HG02981 (cell line): Measurements from ENCODE around the gene UBE2H.
"Not testable (repeated sequence)": the region's sequence is repeated elsewhere in the genome, so short reads cannot be mapped to it uniquely, and the experiment has no call there.

Source experiments
- ATAC-seq: cut with Tn5 transposase; IDR thresholded peaks from one replicate; pipeline ENCODE4 v1.9.1; 2021; ENCODE audit warnings: mild to moderate bottlenecking, moderate library complexity; ENCODE audit not compliant: unreplicated experiment

The UBE2H gene

DNA sequence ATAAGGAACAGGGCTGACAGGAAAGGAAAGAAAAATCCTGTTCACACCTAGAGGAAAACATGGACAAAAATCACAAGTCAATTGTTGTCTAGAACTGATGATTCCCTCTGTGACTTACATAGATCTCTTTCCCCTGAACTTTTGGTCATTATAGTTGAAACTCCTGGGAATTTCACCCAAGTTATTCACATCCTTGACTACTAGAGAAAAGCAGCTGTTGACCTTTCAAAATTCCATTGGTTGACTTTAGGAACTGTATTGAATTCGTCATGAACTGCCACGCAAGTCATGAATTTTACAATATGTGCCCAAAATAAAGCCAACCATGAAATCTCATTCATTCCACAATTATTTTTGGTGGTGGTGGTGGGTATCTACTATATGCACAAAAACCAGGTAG is 104.3 kb downstream of the UBE2H start:
- no peak for ATAC-seq

DNA sequence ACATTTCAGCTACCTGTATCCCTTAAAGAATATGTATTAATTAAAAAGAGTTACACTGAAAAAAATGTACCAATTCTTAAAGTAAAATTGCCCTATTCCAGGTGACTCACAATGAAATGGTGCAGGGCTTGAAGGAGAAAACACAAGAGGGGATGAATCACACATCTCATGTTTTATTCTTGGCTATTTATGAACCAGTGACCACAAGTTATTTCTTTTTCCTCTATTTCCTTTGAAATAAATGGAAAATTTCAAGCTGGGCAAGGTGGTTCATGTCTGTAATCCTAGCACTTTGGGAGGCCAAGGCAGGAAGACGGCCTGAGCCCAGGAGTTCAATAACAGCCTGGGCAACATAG is 106.8 kb downstream of the UBE2H start:
- ATAC-seq = no peak

DNA sequence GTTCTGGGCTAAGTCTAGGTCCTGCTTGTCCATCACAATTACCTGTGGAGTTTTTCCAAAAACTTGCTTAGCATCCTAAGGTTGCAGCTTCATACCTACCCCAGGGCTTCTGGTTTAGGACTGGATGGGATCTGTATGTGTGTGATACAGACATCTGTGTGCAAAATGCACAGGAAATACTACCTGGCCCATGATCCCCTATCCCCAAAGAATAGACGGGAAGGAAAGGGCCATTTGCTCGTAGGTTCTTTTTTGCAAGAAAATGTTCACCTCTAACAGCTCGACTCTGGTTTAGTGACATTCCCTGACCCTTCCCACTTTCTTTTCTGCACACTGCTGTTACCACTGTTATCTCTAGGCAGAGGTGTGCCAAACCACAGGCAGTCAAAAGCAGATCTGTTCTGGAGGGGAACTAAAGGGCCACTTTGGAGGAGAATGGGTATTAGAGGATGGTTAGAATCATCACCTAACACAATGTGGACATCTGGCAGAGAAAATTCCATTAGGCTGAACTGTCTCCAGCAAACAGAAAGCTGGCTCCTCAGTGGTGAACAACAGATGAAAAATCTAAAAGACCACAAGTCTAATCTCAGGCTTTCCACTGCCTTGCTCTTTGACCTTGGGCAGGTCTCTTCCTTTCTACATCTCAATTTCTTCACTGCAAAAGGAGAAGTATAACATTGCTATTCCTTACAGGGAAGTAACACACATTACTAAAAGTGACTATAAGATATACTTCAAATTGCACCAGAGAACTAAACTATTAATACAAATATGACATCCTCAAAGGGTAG is 107.4 kb downstream of the UBE2H start:
- ATAC-seq = no peak

DNA sequence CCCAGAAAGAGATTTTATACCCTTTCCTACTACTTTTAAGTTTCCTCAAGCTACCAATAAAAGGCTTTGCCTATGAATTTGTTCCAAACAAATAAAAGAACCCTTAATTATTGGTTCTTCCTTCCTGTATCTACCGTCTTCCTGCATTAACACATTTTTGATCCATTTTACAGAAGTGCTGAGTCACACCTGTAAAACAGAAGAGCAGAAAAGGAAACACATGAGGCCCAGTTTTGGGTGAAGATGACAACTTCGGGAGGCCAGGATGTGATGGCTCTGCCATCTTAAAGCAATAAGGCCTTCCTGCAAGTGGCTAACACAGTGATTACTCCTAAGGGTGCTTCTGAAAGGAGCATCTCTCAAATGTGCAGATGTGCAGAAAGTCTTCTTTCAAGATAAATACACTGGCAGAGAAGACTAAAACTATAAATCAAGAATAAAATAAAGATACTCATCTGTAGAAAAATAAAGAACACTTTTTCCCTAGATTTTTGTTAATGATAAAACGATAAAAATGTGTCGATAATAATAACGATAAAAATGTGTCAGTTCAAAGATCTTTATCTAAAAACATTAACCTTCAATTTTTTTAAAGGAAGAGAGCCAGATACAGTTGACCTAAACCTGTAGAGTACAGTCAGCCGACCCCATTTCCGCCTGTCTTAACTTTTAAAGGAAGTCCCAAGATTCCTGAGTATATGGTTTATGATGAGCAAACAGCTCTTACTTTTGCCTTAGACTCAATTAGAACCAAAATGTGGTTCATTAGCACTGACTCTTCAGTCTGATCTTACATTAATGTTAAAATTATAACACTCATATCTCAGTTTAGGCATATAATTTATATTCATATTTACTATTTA is 108.6 kb downstream of the UBE2H start:
- no peak for ATAC-seq

DNA sequence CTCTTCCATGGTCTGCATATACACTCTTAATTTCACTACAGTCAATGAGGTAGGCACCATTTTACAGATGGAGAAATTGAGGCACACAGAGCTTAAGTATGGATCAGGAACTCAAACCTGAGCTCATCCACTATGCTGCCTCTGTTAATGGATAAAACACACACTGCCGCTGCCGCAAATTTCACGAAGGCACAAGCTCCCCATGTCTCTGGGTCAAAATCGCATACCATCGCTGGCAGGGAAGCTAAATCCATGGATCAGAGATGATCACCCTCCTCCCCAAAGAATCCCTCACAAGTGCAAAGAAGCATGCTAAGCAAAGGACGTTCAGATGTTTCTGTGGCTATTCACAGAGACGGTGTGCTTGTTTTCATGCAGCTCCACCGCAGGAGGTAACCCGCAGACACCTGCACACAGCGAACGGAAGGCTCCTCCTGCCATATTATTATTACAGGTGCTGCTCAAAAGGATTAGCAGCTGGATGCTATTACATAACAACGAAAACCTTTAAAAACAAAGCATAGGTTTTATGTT is 109.3 kb downstream of the UBE2H start:
- ATAC-seq = no peak

DNA sequence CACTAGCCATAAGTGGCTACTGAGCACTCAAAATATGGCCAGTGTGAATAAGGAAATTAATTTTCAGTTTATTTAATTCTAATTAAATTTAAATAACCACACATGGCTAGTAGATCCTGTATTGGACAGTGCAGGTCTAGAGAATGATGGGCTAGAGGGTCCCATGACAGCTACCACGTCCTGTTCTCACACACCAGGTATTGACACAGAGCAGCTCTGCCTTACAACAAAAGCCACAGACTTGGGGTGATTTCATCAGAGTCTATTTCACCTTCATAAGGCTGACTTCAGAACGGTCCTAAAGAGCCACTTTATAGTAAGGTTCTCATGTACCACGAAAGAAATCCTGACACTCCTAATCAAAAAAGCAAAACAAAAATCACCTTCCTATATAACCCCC is 111.3 kb downstream of the UBE2H start:
- no peak for ATAC-seq

DNA sequence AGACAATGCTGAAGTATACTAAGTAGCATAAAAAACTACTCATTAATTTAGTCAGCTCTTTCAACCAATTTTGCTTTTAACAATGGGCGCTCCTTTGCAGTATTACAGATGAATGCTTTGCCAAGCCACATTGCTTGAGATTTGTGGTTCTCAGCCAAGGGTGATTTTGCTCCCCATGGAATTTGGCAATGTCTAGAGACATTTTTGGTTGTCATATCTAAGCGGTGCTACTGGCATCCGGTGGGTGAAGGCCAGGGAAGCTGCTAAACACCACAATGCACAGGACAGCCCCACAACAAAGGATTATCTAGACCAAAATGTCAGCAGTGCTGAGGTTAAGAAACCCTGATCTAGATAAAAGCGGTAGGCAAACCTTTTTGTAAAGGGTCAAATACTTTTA is 112.0 kb downstream of the UBE2H start:
- no peak for ATAC-seq

DNA sequence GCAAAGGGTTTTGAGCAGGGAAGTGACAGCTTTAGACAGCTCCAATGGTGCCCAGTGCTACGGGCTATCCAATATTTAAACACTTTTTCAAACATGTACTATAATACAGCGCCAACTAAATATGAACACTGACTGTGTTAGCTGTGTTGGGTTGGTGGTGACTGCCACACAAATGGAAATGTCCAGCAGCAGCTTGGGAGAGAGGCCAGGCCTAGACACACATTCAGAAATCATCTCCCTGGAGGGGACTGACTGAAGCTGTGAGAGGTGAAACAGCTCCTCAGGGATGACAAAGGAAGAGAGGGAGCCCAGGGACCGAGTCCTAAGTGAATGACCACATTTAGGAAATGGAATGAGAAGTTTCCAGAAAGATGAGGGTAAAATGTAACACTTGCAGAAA is 115.8 kb downstream of the UBE2H start:
- no peak for ATAC-seq

DNA sequence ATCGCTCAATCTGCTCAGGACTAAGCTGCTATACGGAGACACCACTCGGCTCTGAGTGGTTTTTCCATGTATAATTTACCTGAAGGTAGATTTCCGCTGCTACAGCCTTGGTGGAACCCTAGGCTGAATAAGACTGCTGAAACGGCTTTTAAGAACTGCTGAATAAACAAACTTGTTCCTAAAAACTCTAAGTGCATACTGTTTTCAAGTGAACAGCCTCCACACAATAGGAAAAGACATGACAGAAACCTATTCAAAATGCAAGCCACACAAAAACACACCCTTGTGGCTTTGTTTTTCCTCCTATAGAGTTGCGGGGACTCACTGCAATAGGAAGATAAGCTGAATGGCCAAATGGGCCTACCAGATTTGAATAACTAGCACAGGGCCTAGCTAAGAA is 117.2 kb downstream of the UBE2H start:
- no peak for ATAC-seq

DNA sequence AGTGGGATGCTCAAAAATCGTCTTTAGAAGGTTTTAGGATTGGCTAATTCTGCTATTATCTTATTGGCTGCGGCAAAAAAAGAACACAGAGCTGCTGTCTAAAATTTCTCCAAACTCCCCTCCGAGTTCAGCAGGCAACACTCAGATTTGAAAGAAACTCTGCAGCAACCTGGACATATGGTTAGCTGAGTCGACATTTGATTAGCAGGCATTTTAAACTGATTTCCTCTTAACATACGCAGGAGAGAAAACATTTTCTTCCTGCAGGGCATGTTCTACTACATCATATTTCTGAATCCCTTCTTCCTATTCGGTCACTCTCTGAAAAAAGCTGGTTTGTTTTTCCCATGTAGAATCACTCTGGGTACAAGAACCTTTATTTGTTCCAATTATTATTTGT is 119.4 kb downstream of the UBE2H start:
- not testable (repeated sequence) for ATAC-seq

DNA sequence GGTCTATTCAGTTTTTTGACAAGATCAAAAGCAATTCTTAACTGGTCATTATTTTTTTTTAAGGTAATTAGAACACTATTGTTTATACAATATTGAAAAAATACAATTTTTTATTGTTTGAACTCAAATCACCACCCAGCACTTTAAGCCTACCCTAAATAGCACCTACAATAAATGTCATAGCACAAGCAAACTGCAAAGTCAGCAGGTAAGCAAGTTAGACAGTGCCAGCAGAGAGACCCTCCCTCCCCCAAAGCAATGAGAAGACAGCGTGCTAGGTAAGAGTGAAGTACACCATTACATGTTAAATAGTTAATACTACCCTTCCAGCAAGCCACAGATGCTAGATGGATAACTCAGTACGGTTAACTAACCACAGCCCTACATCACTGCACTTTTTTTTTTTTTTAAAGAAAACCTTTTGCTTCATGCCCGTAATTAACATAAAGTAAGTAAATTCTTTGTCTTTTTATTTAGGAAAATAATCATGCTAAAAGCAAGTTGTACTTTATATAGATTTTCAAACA is 120.0 kb downstream of the UBE2H start:
- ATAC-seq = no peak

DNA sequence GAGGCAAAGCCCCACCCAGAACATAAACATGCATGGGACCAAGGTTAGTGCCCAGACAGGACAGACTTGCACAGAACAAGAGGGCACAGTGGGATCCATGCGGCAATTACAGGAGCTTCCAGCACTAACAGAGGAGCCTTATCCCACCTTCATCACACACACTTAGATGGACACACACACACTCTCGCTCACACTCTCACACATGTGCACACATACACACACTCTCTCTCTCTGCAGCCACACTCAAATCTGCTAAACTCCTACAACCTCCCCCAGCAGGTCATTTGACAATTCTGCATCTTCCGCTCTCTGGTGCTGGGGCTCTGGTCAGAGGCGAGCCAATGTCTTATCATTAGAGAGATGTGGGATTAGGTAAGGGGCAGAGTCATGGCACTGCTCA is 120.5 kb downstream of the UBE2H start:
- ATAC-seq = no peak

DNA sequence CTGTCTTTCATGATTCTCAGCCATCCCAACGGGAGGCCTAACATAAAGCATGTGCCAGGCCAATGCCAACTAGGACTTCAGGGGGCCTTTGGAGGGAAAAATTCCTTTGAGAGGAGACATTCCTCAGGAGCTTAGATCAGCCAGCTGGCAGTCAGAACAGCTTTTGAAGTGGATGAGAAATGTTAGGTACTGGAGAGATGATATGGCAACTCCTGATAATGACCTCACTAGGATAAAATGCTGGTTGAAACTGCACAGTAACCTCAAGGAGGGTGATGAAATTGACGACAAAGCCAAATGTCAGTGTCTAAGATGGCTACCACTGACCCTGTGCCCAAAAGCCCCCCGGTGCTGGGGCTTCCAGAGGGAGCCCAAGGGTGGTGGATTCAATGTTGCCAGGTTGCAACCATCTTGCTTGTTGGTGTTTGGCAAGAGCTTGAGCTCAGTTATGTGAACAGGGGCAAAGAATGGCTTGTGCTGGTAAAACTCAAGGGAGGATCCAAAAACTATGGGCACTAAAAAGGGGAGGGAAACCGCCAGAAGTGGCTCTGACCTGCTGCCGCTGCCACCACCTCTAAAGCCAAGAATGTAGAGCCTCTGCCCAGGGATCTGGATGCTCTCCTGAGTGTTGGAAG is 121.2 kb downstream of the UBE2H start:
- no peak for ATAC-seq

DNA sequence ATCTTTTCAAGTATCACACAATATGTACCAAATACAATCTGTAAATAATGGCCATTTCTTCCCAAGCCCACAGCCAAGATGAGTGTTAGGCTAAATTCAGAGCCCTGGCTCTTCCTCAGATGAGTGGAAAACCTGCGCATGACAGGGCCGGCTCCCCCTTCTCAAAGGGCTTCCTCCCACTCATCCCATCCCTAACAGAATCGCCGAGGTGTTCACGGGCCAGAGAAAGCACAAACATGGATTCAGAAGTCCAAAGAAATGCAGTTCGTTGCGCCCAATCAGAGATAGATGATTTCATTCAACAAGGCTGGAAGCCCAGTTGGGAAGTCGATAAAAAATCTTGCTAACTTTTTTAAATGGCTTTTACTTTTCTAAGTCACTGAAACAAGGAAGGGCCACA is 121.8 kb downstream of the UBE2H start:
- ATAC-seq = no peak

DNA sequence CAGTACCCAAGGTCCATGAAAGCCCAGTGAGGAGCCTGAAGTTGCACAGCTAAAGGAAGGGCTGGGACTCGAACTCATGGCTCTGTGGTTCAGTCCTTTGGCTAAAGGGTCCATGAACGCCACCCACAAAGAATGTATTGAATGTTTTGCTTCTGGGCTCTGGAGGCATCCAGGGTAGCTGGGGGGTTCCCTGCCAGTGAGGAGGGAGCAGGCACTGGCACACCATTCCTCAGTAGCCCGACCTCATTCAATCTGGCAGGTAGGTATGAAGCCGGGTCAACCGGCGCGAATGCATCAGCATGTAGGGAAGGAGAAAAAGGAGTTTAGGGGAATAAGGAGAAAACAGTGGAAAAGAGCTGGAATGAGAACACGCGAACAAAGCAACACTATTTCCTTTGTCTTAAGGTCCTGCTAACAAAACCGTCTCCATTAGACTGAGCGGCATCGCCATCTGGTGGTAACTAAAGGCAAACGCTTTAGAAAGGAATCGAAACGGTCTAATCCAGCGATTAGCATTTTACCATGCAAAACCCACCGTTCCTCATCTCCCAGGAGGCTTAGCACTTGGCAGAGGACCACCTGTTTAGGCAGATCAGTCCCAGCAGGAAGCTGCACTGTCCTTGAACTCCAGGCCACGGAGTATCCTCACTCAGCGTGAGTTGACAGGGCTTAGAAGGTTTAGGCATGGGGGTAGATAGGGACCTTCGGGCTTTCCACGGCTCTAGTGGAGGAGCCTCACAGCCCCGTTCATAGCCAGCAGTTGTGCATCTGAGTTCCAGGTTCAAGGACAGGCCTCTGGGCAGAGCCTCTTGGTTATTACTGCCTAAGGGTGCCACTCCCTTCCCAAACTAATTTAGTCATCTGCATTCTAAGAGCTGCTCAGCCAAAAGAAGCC is 122.8 kb downstream of the UBE2H start:
- no peak for ATAC-seq

DNA sequence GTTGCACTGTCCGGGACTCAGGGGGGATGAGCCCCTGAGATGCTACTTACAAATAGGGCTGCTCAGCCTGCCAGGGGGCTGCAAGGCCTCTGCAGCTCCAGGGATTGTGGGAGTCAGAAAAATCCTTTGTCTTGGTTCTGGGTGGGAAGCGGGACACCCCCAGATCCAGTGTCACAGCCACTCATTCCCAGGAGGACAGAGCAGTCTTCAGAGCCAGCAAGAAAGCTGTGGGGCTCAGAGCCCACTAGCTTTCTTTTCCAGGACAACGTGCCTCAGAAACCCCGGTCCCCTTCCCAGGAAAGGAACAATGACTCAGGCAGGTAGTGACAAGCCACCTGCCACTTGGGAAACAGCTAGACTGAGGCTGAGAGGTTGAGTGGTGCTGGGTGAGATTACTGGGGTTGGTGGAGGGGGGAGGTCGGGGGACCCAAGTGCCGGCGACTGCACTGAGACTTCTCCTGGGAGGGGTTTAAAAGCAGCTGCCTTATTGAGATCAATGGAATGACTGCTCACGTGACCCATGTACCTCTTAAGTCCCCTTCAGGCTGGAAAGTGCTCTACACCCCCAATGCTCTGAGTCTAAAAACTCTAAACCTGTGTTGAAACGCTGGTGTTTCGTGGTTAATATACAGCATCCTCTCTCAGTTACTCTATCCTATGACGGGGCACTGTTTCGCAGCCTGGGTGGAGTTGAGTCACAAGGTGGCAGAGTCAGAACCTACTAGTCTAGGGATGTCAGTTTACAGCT is 123.6 kb downstream of the UBE2H start:
- ATAC-seq = no peak

DNA sequence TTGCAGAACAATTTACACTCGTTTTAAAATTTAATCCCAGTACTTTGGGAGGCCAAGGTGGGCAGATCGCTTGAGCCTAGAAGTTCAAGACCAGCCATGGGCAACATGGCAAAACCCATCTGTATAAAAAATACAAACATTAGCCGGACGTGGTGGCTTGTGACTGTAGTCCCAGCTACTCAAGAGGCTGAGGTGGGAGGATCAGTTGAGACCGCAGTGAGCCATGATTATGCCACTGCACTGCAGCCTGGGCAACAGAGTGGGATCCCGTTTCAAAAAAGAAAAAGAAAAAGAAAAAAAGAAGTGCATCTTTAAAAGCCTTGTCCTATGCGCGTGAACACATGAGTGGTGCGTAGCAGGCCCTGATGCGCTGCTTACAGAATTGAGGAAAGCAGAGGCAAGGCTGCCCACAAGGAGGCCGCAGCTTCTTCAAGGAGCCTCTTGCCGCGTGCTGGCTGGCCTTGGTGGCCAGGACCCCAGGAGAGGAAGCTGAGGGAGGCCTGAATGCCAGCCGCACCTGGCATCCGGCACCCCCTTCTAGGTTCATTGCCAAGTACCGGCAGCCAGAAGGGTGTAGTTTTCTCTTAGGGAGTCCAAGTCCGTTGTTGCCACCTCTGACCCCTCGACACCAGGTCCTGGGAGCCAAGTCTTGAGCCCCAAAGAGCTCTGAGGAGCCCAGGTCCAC is 124.5 kb downstream of the UBE2H start:
- no peak for ATAC-seq

DNA sequence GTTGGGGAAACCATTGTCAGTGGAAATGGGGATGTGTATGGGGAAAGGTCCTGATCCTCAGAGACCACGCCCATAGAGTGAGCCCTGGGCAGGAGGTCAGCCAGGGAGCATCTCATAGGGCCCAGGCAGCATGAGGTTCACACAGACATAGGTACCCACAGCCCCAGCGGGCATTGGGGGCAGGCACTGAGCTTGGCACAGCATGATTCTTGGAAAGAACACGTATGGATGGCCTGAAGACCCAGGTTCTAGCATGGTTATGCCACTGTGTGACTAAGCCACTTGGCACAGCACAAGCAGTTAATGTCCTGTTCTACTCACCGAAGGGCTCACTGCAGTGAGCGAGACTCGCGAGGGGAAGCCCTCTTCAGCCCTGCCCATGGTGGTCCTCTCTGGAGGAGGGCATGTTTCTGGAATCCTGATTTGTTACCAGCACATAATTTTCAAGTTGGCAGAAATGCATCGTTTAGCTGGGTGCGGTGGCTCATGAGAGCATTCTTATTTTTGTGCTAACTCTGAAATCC is 125.2 kb downstream of the UBE2H start:
- ATAC-seq = no peak

DNA sequence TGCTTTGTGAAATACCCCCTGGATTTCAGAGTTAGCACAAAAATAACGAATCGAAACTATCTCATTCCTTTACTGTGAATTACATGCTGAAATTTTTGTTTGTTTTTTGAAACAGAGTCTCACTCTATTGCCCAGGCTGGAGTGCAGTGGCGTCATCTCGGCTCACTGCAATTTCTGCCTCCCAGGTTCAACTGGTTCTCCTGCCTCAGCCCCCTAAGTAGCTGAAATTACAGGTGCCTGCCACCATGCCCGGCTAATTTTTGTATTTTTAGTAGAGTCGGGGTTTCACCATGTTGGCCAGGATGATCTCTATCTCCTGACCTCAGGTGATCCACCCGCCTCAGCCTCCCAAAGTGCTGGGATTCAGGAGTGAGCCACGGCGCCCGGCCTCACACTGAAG is 125.9 kb downstream of the UBE2H start:
- not testable (repeated sequence) for ATAC-seq
